Measurements from ENCODE around the gene KRT25.

DNA sequence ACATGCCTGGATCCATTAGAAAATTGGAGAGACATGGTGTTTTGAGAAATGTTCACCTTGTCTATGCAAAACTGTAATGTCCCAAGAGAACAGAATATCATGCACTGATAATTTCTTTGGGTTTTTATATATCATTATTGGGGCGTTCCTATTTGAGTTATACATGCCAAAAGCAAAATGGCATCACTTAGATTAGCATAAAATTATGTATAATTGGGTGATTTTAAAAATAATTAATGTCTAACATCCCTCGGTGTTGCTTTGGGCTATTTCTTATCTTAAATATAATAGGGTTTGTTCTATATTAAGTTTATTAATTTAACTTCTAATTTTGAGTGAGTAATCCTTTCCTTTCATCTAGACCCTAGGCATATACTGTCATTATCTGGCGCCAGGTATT lies 44.7 kb upstream of the KRT25 start, which contains the start of gene KRT28:
- TF ChIP-seq, protein P1, sequence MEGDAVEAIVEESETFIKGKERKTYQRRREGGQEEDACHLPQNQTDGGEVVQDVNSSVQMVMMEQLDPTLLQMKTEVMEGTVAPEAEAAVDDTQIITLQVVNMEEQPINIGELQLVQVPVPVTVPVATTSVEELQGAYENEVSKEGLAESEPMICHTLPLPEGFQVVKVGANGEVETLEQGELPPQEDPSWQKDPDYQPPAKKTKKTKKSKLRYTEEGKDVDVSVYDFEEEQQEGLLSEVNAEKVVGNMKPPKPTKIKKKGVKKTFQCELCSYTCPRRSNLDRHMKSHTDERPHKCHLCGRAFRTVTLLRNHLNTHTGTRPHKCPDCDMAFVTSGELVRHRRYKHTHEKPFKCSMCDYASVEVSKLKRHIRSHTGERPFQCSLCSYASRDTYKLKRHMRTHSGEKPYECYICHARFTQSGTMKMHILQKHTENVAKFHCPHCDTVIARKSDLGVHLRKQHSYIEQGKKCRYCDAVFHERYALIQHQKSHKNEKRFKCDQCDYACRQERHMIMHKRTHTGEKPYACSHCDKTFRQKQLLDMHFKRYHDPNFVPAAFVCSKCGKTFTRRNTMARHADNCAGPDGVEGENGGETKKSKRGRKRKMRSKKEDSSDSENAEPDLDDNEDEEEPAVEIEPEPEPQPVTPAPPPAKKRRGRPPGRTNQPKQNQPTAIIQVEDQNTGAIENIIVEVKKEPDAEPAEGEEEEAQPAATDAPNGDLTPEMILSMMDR (IDR thresholded peaks at IDR 0.05; ENCODE audit: poor library complexity) = no peak
- no peak for TF ChIP-seq EZH2 (IDR thresholded peaks at IDR 0.05; ENCODE audit: borderline replicate concordance)
- TF ChIP-seq EZH2phosphoT487 (IDR thresholded peaks at IDR 0.05; ENCODE audit: low read depth, severe bottlenecking, unreplicated experiment) = no peak
